CD14-positive monocyte (primary cell): ENCODE data around the gene RBM42. TPM values are rescaled to one million over a fixed set of nuclear protein-coding genes. Genes with fewer than 3 reads are reported as not detected.

Experiments
- DNase-seq, 3 donors: peaks; one replicate each; pipeline ENCODE4 v3.0.0-alpha.2; 2011 to 2022
- H2AFZ ChIP-seq: 2 replicates; pipeline ENCODE4 v1.6.0; 2012; ENCODE audit warnings: mild to moderate bottlenecking, low read depth, low read length, inconsistent platforms; ENCODE audit not compliant: insufficient read depth, poor library complexity, severe bottlenecking
- H3K27ac ChIP-seq, 2 donors: 1 replicate in 1 of 2; 2 replicates in 1 of 2; pipeline ENCODE4 v1.5.1; 2012 to 2013; ENCODE audit warnings: low read length in 2 of 2, control low read depth in 1 of 2, inconsistent platforms in 1 of 2, low read depth in 1 of 2, mild to moderate bottlenecking in 1 of 2
- H3K27me3 ChIP-seq, 2 donors: one replicate each; pipeline versions ENCODE4 v1.6.0 to v1.6.1; 2011 to 2013; ENCODE audit warnings: low read length in 2 of 2; ENCODE audit not compliant: control insufficient read depth in 2 of 2, insufficient read depth in 2 of 2
- H3K36me3 ChIP-seq, 2 donors: replicated peaks in 1 of 2; 1 replicate in 1 of 2; 2 replicates in 1 of 2; pipeline versions ENCODE4 v1.5.1 to v1.6.1; 2012 to 2013; ENCODE audit warnings: low read length in 2 of 2, control low read depth in 1 of 2, inconsistent platforms in 1 of 2, mild to moderate bottlenecking in 1 of 2; ENCODE audit not compliant: insufficient read depth in 2 of 2, control insufficient read depth in 1 of 2
- H3K4me1 ChIP-seq, 2 donors: 1 replicate in 1 of 2; 2 replicates in 1 of 2; pipeline versions ENCODE4 v1.5.1 to v1.6.1; 2012 to 2013; ENCODE audit warnings: low read length in 2 of 2, control low read depth in 1 of 2, inconsistent platforms in 1 of 2, mild to moderate bottlenecking in 1 of 2, moderate library complexity in 1 of 2; ENCODE audit not compliant: insufficient read depth in 2 of 2, control insufficient read depth in 1 of 2
- H3K4me2 ChIP-seq: replicated peaks from 2 replicates; pipeline ENCODE3; 2012; ENCODE audit warnings: low read length, moderate library complexity, mild to moderate bottlenecking; ENCODE audit not compliant: poor library complexity, severe bottlenecking; ENCODE audit errors: extremely low read depth
- H3K4me3 ChIP-seq, 3 experiments: fragments of 200-600 bp in 1 of 3; sonication (generic) in 1 of 3; replicated peaks in 1 of 3; 1 replicate in 2 of 3; 2 replicates in 1 of 3; pipeline ENCODE4 v1.5.1; 2011 to 2013; ENCODE audit warnings: low read length in 3 of 3, mild to moderate bottlenecking in 3 of 3, control low read depth in 2 of 3, low read depth in 2 of 3, inconsistent platforms in 1 of 3, moderate library complexity in 1 of 3
- H3K79me2 ChIP-seq: 2 replicates; pipeline ENCODE4 v1.6.0; 2012; ENCODE audit warnings: mild to moderate bottlenecking, control low read depth, inconsistent platforms, low read length, moderate library complexity; ENCODE audit not compliant: insufficient read depth
- H3K9ac ChIP-seq: 2 replicates; pipeline ENCODE4 v1.6.0; 2017; ENCODE audit warnings: low read length, mild to moderate bottlenecking; ENCODE audit not compliant: insufficient read depth, poor library complexity, severe bottlenecking
- H3K9me3 ChIP-seq, 2 donors: replicated peaks in 1 of 2; 1 replicate in 1 of 2; 2 replicates in 1 of 2; pipeline versions ENCODE4 v1.5.1 to v1.6.1; 2012 to 2013; ENCODE audit warnings: low read length in 2 of 2, control low read depth in 1 of 2; ENCODE audit not compliant: control insufficient read depth in 1 of 2, insufficient read depth in 1 of 2
- H4K20me1 ChIP-seq: 2 replicates; pipeline ENCODE4 v1.6.0; 2012; ENCODE audit warnings: mild to moderate bottlenecking, low read length, control low read depth, moderate library complexity; ENCODE audit not compliant: insufficient read depth
- H3K27ac Mint-ChIP-seq, 7 donors: one replicate each; pipeline ENCODE4 v1.8.0; 2020; ENCODE audit warnings: mild to moderate bottlenecking in 7 of 7, mixed read lengths in 7 of 7, moderate library complexity in 6 of 7, inconsistent platforms in 2 of 7
- H3K27me3 Mint-ChIP-seq, 3 donors: one replicate each; pipeline ENCODE4 v1.8.0; 2021 to 2022; ENCODE audit warnings: low read depth in 3 of 3, mild to moderate bottlenecking in 3 of 3, mixed read lengths in 3 of 3, moderate library complexity in 3 of 3, inconsistent platforms in 1 of 3
- H3K36me3 Mint-ChIP-seq, 2 donors: one replicate each; pipeline ENCODE4 v1.8.0; 2020; ENCODE audit warnings: mixed read lengths in 2 of 2, inconsistent platforms in 1 of 2, mild to moderate bottlenecking in 1 of 2
- H3K4me1 Mint-ChIP-seq: one replicate; pipeline ENCODE4 v1.8.0; 2020; ENCODE audit warnings: mild to moderate bottlenecking, mixed read lengths
- H3K4me3 Mint-ChIP-seq, 2 donors: one replicate each; pipeline ENCODE4 v1.8.0; 2020; ENCODE audit warnings: mild to moderate bottlenecking in 2 of 2, mixed read lengths in 2 of 2, moderate library complexity in 1 of 2
- H3K9me3 Mint-ChIP-seq, 7 donors: one replicate each; pipeline ENCODE4 v1.8.0; 2020 to 2022; ENCODE audit warnings: mixed read lengths in 7 of 7, mild to moderate bottlenecking in 6 of 7, moderate library complexity in 6 of 7, inconsistent platforms in 2 of 7
- CTCF ChIP-seq: fragments of 200-600 bp; IDR thresholded peaks from one replicate; pipeline ENCODE4 v1.8.0; 2022; ENCODE audit warnings: antibody characterized with exemption, mild to moderate bottlenecking
- WGBS: methylation state at CpG from one replicate; pipeline ENCODE4 v1.1.5; 2013; ENCODE audit warnings: missing lambda C conversion rate; ENCODE audit not compliant: insufficient coverage; 5-methylcytosine and 5-hydroxymethylcytosine counted together
- intact Hi-C, 2 donors: fragments of 100-400 bp; cut with micrococcal nuclease; formaldehyde crosslinking; loops; one replicate each; pipeline versions ENCODE4 v1.15.0 to v1.15.1; 2023
- polyA plus RNA-seq, 3 donors: library from polyadenylated mRNA; depleted of rRNA in 1 of 3; unstranded in 2 of 3; stranded (reverse) in 1 of 3; fragments of 300-500 nt in 2 of 3; fragments of >200 nt in 1 of 3; fragmentation: Illumina TruSeq in 2 of 3; gene quantifications; 1 replicate in 2 of 3; 2 replicates in 1 of 3; pipeline ENCODE4 v1.2.3, GENCODE V29; 2012 to 2021

RBM42 gene
- polyA plus RNA-seq, 3 donors: 29.5 to 53.3 (median 50.3) TPM

- TF ChIP-seq CTCF: no peak
- H3K4me3 Mint-ChIP-seq: peak overlapping the region in 1 of 2 donors; percentile 30
- no peak overlapping the region for H3K4me2 ChIP-seq
- peaks cover 9 to 29% of the 10 kb centered on the region in 2 donors for H3K27me3 ChIP-seq
- DNase-seq: no peak
- intact Hi-C loops: no loop called here
- no peaks in the 10 kb centered on the region for H3K79me2 ChIP-seq
- H3K9ac ChIP-seq: no peak overlapping the region
- peaks cover 0 to 6% of the 10 kb centered on the region in 2 donors for H3K4me1 ChIP-seq
- H3K4me3 ChIP-seq: no peak overlapping the region
- peaks cover 0 to 9% (median 0%) of the 10 kb centered on the region in 7 donors for H3K9me3 Mint-ChIP-seq
- peaks cover 0 to 2% of the 10 kb centered on the region in 2 donors for H3K36me3 Mint-ChIP-seq
- H3K9me3 ChIP-seq: peaks cover 0 to 7% of the 10 kb centered on the region in 2 donors
- no peak overlapping the region for H2AFZ ChIP-seq
- H3K4me1 Mint-ChIP-seq: peaks cover 6% of the 10 kb centered on the region
- peaks cover 0 to 9% of the 10 kb centered on the region in 2 donors for H3K36me3 ChIP-seq
- H3K27ac Mint-ChIP-seq: no peak overlapping the region
- 87% methylated on average over 6 of the region's 6 CpGs for WGBS
- no peaks in the 10 kb centered on the region for H4K20me1 ChIP-seq
- no peak overlapping the region for H3K27ac ChIP-seq
- H3K27me3 Mint-ChIP-seq: peaks cover 42 to 51% (median 50%) of the 10 kb centered on the region in 3 donors
Measured at GRCh38 chr19:35669566-35669965, 40.7 kb downstream of the RBM42 start.

DNA sequence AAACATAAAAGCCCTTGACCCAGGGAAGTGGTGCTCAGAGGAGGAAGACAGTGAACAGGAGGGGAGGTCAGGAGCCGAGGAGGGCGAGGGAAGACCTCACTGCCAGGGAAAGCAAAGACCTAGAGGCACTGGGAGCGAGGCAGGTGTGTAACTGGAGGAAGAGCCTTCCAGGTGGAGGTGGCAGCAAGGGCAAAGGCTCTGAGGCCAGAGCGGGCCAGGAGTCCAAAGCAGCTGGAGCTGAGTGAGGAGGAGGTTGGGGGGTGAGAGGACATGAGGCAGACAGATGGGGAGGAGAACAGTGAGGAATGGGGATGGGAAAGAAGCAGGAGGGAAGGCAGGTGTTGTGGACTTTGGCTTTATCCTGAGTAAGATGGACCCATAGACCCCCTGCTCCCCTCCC lies 41.1 kb downstream of the RBM42 start:
- peaks cover 46 to 55% (median 54%) of the 10 kb centered on the region in 3 donors for H3K27me3 Mint-ChIP-seq
- WGBS: 71% methylated on average over 3 of the region's 4 CpGs
- Histone ChIP-seq H3K27ac (no peak overlapping the region), H3K9ac (no peak overlapping the region), H2AFZ (no peak overlapping the region), H3K36me3 (peaks cover 0 to 7% of the 10 kb centered on the region in 2 donors), H3K4me3 (no peak overlapping the region), H4K20me1 (no peaks in the 10 kb centered on the region), H3K4me2 (no peak overlapping the region), H3K4me1 (peaks cover 0 to 6% of the 10 kb centered on the region in 2 donors), H3K79me2 (no peaks in the 10 kb centered on the region), H3K9me3 (peaks cover 0 to 7% of the 10 kb centered on the region in 2 donors), H3K27me3 (peaks cover 9 to 32% of the 10 kb centered on the region in 2 donors)
- H3K9me3 Mint-ChIP-seq: peaks cover 0 to 9% (median 0%) of the 10 kb centered on the region in 7 donors
- H3K4me1 Mint-ChIP-seq: peaks cover 6% of the 10 kb centered on the region
- H3K27ac Mint-ChIP-seq: no peak overlapping the region
- H3K36me3 Mint-ChIP-seq: peaks cover 0 to 2% of the 10 kb centered on the region in 2 donors
- no peak for DNase-seq
- intact Hi-C loops: no loop called here
- peak overlapping the region in 1 of 2 donors; percentile 30 for H3K4me3 Mint-ChIP-seq
- TF ChIP-seq CTCF: no peak
